OCI-M2 (cell line): ENCODE measurements around the gene ASNSD1.
"Not testable (repeated sequence)": the region's sequence is repeated elsewhere in the genome, so short reads cannot be mapped to it uniquely, and the experiment has no call there.

Experiments used
- DNase-seq: peaks from one replicate; lab custom pipeline; 2025; ENCODE audit not compliant: unreplicated experiment; lab: John Stamatoyannopoulos, UW

ASNSD1 gene

GRCh38 chr2:189646521-189646920, 14.7 kb upstream of the ASNSD1 start:
- DNase-seq = no peak

GRCh38 chr2:189648846-189649509, 12.3 kb upstream of the ASNSD1 start:
- no peak for DNase-seq

- no peak for DNase-seq
Observed at GRCh38 chr2:189651284-189651683, 10.0 kb upstream of the ASNSD1 start.

GRCh38 chr2:189653464-189653863, 7.8 kb upstream of the ASNSD1 start:
- DNase-seq = not testable (repeated sequence)

GRCh38 chr2:189654641-189655040, 6.6 kb upstream of the ASNSD1 start:
- no peak for DNase-seq

GRCh38 chr2:189657867-189658266, 3.4 kb upstream of the ASNSD1 start:
- no peak for DNase-seq

- DNase-seq = no peak
Observed at GRCh38 chr2:189658306-189659212, 2.7 kb upstream of the ASNSD1 start.

GRCh38 chr2:189659734-189660133, 1.5 kb upstream of the ASNSD1 start:
- DNase-seq = no peak

- DNase-seq = no peak
Observed at GRCh38 chr2:189660803-189661147, 484 bp upstream of the ASNSD1 start.

GRCh38 chr2:189661957-189662321, 680 bp downstream of the ASNSD1 start:
- no peak for DNase-seq

- no peak for DNase-seq
Observed at GRCh38 chr2:189662669-189663226, 1.5 kb downstream of the ASNSD1 start.

GRCh38 chr2:189663319-189663718, 2.1 kb downstream of the ASNSD1 start:
- DNase-seq = not testable (repeated sequence)

GRCh38 chr2:189669913-189670312, 8.7 kb downstream of the ASNSD1 start:
- DNase-seq = no peak

GRCh38 chr2:189673661-189674373, 12.6 kb downstream of the ASNSD1 start:
- no peak for DNase-seq

GRCh38 chr2:189674374-189675112, 13.3 kb downstream of the ASNSD1 start, which contains the start of gene ANKAR:
Gene ANKAR, plus strand, starts transcription at chr2:189674670. Its CDS starts 1,821 bp downstream, at chr2:189676491.
- peak; percentile 63 for DNase-seq

GRCh38 chr2:189676471-189676870, 15.2 kb downstream of the ASNSD1 start:
- no peak for DNase-seq

- no peak for DNase-seq
Observed at GRCh38 chr2:189679226-189679625, 18.0 kb downstream of the ASNSD1 start.

GRCh38 chr2:189681203-189681602, 19.9 kb downstream of the ASNSD1 start:
- no peak for DNase-seq

GRCh38 chr2:189681903-189682302, 20.6 kb downstream of the ASNSD1 start:
- no peak for DNase-seq

GRCh38 chr2:189683348-189683747, 22.1 kb downstream of the ASNSD1 start:
- DNase-seq = no peak

- no peak for DNase-seq
Observed at GRCh38 chr2:189684811-189685210, 23.6 kb downstream of the ASNSD1 start.
